DMS153 treated with DMSO at 0.1 percent for 48 hours (cell line): ENCODE measurements around the gene IVD.
A peak's percentile ranks its signal among the peaks of the same experiment; 100 is the strongest.

Source experiments
- DNase-seq: peaks from one replicate; lab custom pipeline; 2025; ENCODE audit not compliant: unreplicated experiment; lab: John Stamatoyannopoulos, UW

The IVD gene

DNA sequence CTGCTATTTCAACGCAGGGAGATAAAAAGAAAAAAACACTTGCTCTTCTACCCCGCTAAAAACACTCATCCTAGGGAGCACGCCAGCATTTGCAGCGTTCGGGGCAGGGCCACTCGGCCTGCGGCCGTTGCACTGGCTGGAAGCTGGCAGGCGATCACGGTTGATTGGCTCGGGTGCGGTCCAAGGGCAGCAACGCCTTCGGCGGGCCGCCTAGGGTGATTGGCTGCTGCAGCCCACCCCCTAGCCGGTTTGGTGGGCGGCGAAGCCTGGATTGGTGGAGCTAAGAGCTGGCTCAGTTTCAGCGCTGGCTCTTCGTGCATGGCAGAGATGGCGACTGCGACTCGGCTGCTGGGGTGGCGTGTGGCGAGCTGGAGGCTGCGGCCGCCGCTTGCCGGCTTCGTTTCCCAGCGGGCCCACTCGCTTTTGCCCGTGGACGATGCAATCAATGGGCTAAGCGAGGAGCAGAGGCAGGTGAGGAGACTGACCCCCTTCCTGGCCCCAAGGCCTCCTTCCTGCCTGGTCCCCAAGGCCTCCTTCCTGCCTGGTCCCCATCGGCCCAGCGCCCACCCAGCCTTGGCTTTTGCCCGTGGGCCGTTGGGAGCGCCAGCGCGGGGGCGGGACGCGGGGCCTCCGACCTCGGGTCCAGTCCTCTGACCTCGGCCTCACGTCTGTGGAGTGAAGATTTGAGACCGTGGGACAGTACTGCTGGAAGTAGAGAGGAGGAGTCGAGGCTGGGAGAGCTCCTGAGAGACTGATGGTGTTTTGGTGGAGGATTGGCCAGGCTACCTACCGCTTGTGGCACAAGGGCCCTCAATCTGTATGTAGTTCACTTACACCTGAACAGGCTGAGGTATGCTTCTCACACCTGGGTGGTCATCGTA is at the start of gene IVD:
IVD (plus strand) TSS at position 295 of the 881 bp plus-strand sequence; CDS start at position 328, 33 bp downstream.
- peak; percentile 52 for DNase-seq

DNA sequence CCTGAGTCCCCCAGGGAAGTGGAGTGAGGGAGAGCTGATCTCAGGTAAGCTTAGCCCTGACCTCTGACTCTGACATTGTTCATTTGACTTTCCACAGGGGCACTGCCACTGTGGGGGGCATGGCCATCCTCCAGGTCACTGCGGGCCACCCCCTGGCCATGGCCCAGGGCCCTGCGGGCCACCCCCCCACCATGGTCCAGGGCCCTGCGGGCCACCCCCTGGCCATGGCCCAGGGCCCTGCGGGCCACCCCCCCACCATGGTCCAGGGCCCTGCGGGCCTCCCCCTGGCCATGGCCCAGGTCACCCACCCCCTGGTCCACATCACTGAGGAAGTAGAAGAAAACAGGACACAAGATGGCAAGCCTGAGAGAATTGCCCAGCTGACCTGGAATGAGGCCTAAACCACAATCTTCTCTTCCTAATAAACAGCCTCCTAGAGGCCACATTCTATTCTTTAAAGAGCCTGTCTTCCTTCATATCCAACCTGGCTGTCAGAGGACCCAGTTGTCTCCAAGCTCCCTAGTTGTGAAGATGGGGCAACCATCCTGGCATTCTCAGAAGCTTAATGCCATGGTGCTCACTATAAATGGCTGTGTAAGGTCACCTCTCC is 49.5 kb upstream of the IVD start:
- DNase-seq = no peak

DNA sequence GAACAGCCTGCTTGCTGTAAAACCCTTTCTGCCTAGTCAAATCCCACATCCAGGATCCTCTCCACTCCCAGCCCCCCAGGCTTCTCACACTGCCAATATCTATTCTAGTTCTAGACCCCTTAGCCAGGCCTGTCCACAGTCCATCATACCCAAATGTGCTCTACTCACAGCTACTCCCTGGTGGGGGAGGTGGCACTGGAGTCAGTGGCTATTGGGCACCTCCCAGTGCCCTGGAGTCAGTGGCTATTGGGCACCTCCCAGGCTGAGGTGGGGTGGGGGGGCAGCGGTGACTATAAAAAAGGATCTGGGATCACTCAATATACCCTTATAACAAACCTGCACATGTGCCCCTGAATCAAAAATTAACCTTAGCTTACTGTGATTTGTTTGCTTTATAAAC is 48.3 kb upstream of the IVD start:
- DNase-seq = no peak

DNA sequence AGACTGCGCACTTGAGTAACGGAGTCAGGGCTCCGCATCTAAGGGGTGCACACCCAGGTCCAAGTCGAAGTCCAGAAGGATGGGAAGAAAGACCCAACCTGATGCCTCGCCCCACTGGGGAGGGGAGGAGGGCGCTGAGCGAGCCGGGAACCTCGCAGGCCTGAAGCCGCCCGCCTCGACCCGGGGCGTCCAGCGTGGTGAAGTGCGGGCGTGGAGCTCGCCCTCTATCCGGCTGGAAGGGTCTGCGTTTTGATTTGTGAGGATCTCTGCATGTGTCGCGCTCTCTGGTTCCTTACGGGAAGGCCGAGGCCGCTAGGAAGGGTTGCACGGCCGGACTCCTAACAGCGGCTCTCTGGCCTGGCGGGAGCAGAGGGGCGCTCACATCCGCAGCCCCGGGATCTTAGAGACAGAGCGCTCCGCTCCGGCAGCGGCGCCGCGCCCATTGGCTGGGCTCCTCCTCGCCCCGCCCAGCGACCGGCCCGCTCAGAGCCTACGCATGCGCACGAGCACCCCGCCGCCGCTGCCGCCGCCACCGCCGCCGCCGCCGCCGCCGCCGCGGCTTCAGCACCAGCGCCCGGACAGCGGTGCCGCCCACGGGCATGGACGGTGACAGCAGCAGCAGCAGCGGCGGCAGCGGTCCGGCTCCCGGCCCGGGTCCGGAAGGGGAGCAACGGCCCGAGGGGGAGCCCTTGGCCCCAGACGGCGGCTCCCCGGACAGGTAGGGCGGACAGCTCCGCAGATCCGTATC is 47.7 kb upstream of the IVD start, which contains the start of gene DISP2:
DISP2 (plus strand) TSS at position 497 of the 748 bp plus-strand sequence; CDS start at position 600, 103 bp downstream.
- peak; percentile 17 for DNase-seq

DNA sequence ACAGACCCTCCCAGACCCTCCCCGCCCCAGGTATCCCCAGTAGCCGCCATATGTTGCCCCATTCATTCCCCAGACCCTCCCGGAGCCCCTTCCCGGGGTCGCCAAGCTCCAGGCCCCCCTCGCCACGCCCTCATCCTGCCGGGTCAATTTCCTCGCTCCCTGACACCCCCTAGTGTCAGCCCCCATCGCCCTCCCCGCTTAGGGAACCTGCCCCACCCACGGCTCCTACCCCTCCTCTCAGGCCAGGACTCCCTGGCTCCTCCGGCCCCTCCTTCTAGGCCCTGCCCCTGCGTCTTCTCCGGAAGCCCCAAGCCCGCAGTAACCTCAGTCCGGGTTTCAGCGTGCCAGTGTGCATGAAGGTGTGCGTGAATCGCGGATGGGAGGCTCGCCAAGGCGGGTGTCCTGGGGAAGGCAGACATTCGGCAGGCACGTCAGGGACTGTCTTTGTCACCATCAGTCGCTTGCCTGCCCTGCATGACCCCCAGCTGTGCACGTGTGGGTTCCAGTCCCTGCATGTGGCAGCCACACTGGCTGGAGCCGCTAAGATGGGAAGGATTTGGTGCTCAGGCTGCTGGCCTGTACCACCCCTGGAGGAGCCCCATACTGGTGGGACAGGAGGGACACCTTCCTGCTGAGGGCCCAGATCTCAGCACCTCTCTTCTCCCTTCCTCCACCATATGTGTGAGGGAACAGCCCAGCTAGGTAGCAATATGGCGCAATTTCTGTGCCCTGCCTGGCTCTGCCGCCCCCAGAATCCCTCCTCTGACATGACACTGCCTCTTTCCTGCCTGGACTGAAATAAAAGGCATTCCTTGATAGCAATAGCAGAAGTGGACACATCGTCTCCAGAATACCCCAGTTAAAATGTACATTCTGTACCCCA is 46.9 kb upstream of the IVD start:
- no peak for DNase-seq

DNA sequence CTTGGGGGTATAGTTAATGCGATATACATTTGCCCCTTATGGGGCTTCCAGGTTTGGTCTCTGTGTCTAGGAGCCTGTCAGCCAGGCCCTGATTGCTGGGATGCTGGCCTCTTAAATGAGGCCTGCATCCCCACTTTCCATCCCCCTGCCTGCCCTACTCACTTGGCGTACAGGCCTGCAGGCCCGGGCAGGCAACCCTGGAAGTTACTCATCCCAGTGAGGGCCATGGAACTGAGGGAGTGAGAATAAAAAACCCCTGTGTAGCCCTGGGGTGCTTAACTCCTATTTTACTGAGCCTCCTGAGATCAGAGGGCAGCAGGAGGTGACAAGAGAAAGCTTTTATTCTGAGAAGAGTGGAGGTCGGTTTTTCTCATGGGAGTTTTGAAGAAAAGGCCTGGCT is 45.6 kb upstream of the IVD start:
- DNase-seq = no peak

DNA sequence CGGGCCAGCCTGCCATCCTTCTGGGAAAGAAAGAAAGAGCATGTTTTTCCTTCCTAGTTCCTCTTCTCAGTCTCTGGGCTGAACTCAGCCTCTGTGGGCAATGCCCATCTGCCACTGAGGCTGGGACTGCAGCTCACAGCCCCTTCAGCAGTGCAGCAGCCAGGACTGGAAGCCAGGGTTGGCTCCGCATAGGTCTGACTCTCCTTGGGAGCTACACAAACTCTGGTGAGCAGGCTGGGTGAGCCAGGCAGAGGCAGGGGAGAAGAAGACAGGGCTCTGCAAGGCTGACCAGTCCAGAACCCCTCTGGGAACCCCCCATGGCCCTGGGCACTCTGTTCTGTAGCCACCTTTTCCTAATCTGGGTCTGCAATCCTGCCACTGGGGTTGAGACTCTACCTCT is 44.0 kb upstream of the IVD start:
- DNase-seq = no peak

DNA sequence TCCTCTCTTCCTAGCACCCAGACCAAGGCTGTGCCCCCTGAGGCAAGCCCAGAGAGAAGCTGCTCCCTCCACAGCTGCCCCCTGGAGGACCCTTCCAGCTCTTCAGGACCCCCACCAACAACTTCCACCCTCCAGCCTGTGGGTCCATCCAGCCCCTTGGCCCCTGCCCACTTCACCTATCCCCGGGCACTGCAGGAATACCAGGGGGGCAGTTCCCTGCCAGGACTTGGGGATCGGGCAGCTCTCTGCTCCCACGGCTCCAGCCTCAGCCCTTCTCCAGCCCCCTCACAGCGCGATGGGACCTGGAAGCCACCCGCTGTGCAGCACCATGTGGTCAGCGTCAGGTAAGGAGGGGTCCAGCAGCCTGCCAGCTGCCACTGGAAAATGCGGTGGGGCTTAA is 42.0 kb upstream of the IVD start:
- no peak for DNase-seq

DNA sequence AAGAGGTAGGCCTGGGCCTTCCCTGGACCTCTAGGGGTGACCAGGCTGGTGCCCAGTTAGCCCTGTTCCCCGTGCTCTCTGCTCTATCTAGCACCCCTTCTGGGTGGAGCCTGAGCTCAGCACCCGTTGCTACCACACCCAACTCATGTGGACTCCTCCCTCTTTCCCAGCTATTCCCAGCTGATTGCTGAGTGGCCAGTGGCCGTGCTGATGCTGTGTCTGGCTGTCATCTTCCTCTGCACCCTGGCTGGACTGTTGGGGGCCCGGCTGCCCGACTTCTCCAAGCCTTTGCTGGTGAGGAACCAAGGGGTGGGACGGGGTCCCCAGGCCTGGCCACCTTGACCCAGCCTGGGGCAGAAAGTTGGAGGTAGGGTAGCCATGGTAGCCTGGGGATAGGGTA is 41.3 kb upstream of the IVD start:
- DNase-seq = no peak

DNA sequence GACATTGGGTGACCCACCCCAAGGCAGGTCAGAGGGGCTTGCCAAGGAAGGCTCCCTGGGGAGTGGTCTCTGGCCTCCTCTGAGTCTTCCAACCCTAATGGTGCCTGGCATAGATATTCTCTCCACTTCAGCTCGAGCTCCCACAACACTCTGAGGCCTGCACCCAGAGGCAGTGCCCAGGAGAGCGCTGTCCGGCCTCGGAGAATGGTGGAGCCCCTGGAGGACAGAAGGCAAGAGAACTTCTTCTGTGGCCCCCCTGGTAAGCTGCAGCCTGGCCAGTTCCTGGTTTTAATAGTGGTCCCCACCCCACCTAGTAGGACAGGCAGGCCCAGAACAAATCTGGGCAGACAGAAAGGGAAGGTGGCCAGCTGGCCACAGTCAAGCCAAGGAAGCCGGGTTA is 40.6 kb upstream of the IVD start:
- no peak for DNase-seq

DNA sequence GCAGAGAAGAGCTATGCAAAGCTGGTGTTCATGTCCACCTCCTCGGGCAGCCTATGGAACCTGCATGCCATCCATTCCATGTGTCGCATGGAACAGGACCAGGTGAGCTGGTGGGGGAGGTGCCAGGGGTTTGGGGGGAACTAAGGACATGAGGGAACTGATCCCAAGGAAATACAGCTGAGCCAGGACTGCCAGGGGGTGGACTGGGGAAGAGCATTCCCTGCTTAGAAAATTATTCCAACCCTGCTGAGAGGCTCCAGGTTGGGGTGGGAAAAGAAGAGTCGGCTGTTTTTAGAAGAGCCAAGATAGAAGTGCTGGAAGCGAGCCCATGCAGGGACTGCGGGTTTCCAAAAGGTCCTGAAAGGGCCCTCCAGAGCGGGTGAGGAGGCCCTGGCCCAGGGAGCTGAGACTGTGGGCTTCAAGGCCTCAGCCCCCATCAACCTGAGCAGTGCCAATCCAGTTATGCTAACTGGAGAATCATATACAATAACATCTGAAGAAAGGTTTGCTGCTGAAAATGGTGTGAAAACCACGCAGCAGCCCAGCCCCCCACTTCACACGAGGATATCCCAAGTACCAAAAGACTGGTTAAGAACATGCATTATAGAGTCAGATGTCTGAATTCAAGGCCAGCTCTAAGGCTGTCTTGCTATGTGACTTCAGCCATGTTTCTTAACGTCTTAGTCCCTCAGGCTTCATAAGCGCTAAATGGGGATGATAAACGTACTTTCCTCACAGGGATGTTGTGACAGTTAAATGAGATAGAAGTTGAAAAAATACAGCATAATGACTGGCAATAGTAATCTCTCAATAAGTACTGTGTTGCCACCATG is 39.8 kb upstream of the IVD start:
- DNase-seq = no peak

DNA sequence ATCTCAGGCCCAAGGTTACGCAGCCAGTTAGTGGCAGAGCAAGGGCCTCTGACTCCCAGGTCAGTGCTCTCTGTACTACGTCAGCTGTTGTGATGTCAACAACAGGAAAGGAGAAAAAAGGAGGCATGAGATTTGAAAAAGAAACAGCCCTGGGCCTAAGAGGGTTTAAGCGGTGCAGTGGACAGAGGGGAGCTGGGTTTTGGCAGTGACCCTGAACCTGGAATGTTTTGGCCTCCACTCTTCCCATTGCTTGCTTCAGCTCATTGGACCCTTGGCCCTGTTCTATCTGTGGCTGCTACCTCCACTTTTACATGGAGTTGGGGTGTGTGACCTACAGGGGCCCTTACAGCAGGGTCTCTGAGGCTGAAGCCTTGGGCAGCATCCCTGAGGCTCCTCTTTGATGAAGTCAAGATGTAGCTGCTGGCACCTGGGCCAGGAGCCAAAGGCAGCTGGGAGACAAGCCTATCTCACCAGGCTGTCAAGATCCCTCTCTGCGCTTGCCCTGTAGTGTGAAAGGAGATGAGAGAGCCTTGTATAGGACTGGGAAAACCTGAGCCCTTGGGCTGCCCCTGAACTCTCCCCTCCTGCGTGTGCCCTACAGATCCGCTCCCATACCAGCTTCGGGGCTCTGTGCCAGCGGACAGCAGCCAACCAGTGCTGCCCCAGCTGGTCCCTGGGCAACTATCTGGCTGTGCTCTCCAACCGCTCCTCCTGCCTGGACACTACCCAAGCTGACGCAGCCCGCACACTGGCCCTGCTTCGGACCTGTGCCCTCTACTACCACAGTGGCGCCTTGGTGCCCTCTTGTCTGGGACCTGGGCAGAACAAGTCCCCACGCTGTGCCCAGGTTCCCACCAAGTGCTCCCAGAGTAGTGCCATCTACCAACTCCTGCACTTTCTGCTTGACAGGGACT is 38.9 kb upstream of the IVD start:
- no peak for DNase-seq

DNA sequence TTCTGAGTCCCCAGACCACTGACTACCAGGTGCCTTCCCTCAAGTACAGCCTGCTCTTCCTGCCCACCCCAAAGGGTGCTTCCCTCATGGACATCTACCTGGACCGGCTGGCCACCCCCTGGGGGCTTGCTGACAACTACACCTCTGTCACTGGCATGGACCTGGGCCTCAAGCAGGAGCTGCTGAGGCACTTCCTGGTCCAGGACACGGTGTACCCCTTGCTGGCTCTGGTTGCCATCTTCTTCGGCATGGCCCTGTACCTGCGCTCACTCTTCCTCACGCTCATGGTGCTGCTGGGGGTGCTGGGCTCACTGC is 38.3 kb upstream of the IVD start:
- no peak for DNase-seq

DNA sequence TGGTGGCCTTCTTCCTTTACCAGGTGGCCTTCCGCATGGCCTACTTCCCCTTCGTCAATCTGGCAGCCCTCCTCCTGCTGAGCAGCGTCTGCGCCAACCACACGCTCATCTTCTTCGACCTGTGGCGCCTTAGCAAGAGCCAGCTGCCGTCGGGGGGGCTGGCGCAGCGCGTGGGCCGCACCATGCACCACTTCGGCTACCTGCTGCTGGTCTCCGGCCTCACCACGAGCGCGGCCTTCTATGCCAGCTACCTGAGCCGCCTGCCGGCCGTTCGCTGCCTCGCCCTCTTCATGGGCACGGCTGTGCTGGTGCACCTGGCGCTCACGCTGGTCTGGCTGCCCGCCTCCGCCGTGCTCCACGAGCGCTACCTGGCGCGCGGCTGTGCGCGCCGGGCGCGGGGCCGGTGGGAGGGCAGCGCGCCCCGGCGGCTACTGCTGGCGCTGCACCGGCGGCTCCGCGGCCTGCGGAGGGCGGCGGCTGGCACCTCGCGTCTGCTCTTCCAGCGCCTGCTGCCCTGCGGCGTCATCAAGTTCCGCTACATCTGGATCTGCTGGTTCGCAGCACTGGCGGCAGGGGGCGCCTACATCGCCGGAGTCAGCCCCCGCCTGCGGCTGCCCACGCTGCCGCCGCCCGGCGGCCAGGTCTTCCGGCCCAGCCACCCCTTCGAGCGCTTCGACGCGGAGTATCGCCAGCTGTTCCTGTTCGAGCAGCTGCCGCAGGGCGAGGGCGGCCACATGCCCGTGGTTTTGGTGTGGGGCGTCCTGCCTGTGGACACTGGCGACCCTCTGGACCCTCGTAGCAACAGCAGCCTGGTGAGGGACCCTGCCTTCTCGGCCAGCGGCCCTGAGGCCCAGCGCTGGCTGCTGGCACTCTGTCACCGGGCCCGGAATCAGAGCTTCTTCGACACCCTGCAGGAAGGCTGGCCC is 37.6 kb upstream of the IVD start:
- DNase-seq = peak; percentile 64

DNA sequence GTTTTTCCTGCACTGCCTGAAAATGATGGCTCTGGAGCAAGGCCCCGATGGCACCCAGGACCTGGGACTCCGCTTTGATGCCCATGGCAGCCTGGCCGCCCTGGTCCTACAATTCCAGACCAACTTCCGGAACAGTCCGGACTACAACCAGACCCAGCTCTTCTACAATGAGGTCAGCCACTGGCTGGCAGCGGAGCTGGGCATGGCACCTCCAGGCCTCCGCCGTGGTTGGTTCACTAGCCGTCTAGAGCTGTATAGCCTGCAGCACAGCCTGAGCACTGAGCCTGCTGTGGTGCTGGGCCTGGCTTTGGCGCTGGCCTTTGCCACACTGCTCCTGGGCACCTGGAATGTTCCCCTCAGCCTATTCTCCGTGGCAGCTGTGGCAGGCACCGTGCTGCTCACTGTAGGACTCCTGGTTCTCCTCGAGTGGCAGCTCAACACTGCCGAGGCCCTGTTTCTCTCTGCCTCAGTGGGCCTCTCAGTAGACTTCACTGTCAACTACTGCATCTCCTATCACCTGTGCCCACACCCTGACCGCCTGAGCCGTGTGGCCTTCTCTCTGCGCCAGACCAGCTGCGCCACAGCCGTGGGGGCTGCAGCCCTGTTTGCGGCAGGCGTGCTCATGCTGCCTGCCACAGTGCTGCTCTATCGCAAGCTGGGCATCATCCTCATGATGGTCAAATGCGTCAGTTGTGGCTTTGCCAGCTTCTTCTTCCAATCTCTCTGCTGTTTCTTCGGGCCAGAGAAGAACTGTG is 36.7 kb upstream of the IVD start:
- DNase-seq = no peak

DNA sequence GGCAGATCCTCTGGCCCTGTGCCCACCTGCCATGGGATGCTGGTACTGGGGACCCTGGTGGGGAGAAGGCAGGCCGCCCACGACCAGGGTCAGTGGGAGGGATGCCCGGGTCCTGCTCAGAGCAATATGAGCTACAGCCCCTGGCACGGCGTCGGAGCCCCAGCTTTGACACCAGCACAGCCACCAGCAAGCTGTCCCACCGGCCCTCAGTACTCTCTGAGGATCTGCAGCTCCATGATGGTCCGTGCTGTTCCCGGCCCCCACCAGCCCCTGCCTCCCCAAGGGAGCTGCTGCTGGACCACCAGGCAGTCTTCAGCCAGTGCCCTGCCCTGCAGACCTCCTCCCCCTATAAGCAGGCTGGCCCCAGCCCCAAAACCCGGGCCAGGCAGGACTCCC is 36.1 kb upstream of the IVD start:
- no peak for DNase-seq

DNA sequence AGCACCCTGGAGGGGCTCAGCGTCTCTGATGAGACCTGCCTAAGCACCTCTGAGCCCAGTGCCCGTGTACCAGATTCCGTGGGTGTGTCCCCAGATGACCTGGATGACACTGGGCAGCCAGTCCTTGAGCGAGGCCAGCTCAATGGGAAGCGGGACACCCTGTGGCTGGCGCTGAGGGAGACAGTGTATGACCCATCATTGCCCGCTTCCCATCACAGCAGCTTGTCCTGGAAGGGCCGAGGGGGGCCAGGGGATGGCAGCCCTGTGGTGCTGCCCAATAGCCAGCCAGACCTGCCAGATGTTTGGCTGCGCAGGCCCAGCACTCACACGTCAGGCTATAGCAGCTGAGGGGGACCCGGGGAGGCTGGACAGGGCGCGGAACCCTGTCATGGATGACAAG is 35.6 kb upstream of the IVD start:
- DNase-seq = no peak
